ENCODE measurements around the gene ANO6.
"Not testable (repeated sequence)": the region's sequence is repeated elsewhere in the genome, so short reads cannot be mapped to it uniquely, and the experiment has no call there.

ANO6 gene

GRCh38 chr12:45357539-45358417, 141.9 kb downstream of the ANO6 start:
- Mint-ChIP-seq H3K36me3 (peaks cover 39% of the 10 kb centered on the region), H3K27ac (no peak overlapping the region), H3K4me1 (peaks cover 12% of the 10 kb centered on the region), H3K4me3 (no peak overlapping the region), H3K27me3 (no peaks in the 10 kb centered on the region), H3K9me3 (peaks cover 6% of the 10 kb centered on the region)
- CTCF ChIA-PET: no interaction called here
- DNase-seq: no peak

GRCh38 chr12:45362291-45362690, 146.4 kb downstream of the ANO6 start:
- H3K4me3 Mint-ChIP-seq: no peak overlapping the region
- peaks cover 17% of the 10 kb centered on the region for H3K9me3 Mint-ChIP-seq
- no peak overlapping the region for H3K27ac Mint-ChIP-seq
- H3K36me3 Mint-ChIP-seq: peaks cover 43% of the 10 kb centered on the region
- CTCF ChIA-PET: no interaction called here
- no peaks in the 10 kb centered on the region for H3K27me3 Mint-ChIP-seq
- no peak for DNase-seq
- no peaks in the 10 kb centered on the region for H3K4me1 Mint-ChIP-seq

- no peaks in the 10 kb centered on the region for H3K4me1 Mint-ChIP-seq
- peaks cover 17% of the 10 kb centered on the region for H3K9me3 Mint-ChIP-seq
- CTCF ChIA-PET: no interaction called here
- no peaks in the 10 kb centered on the region for H3K27me3 Mint-ChIP-seq
- H3K36me3 Mint-ChIP-seq: peaks cover 39% of the 10 kb centered on the region
- no peak overlapping the region for H3K27ac Mint-ChIP-seq
- no peak for DNase-seq
- no peak overlapping the region for H3K4me3 Mint-ChIP-seq
Measured at GRCh38 chr12:45363903-45364302, 148.0 kb downstream of the ANO6 start.

GRCh38 chr12:45368841-45369489, 153.1 kb downstream of the ANO6 start:
- CTCF ChIA-PET: interaction anchor here (0.6 kb wide), 1 partner anchor 112 kb away, joined by 5 read pairs; no protein-coding TSS in a partner anchor
- Mint-ChIP-seq H3K4me1 (peaks cover 2% of the 10 kb centered on the region), H3K27ac (no peak overlapping the region), H3K36me3 (peaks cover 32% of the 10 kb centered on the region), H3K9me3 (peaks cover 6% of the 10 kb centered on the region), H3K4me3 (no peak overlapping the region), H3K27me3 (no peaks in the 10 kb centered on the region)
- no peak for DNase-seq

GRCh38 chr12:45377815-45378214, 161.9 kb downstream of the ANO6 start:
- CTCF ChIA-PET: no interaction called here
- Mint-ChIP-seq H3K4me1 (no peaks in the 10 kb centered on the region), H3K4me3 (no peak overlapping the region), H3K27me3 (no peaks in the 10 kb centered on the region), H3K36me3 (peaks cover 23% of the 10 kb centered on the region), H3K9me3 (no peaks in the 10 kb centered on the region), H3K27ac (no peak overlapping the region)
- DNase-seq: no peak

GRCh38 chr12:45379261-45379660, 163.4 kb downstream of the ANO6 start:
- Mint-ChIP-seq H3K4me1 (no peaks in the 10 kb centered on the region), H3K4me3 (no peak overlapping the region), H3K9me3 (no peaks in the 10 kb centered on the region), H3K27me3 (no peaks in the 10 kb centered on the region), H3K36me3 (peaks cover 31% of the 10 kb centered on the region), H3K27ac (no peak overlapping the region)
- no peak for DNase-seq
- CTCF ChIA-PET: interaction anchor here (1.2 kb wide), 1 partner anchor 162 kb away, joined by 3 read pairs; no protein-coding TSS in a partner anchor

GRCh38 chr12:45381351-45381750, 165.5 kb downstream of the ANO6 start:
- Mint-ChIP-seq H3K4me3 (no peak overlapping the region), H3K36me3 (peaks cover 43% of the 10 kb centered on the region)

GRCh38 chr12:45388545-45388944, 172.7 kb downstream of the ANO6 start:
- H3K36me3 Mint-ChIP-seq: peaks cover 47% of the 10 kb centered on the region
- CTCF ChIA-PET: interaction anchor here (1.0 to 2.4 kb wide), 4 partner anchors 57 to 218 kb away, joined by 3 to 16 read pairs (median 7); no protein-coding TSS in a partner anchor
- H3K4me1 Mint-ChIP-seq: no peaks in the 10 kb centered on the region
- H3K27me3 Mint-ChIP-seq: no peaks in the 10 kb centered on the region
- no peak overlapping the region for H3K27ac Mint-ChIP-seq
- H3K9me3 Mint-ChIP-seq: no peaks in the 10 kb centered on the region
- H3K4me3 Mint-ChIP-seq: no peak overlapping the region
- DNase-seq: no peak

More at GRCh38 chr12:45381351-45381750, 165.5 kb downstream of the ANO6 start:
- DNase-seq: no peak
- H3K9me3 Mint-ChIP-seq: no peaks in the 10 kb centered on the region
- no peaks in the 10 kb centered on the region for H3K4me1 Mint-ChIP-seq
- H3K27ac Mint-ChIP-seq: no peak overlapping the region
- H3K27me3 Mint-ChIP-seq: no peaks in the 10 kb centered on the region
- CTCF ChIA-PET: no interaction called here

- CTCF ChIA-PET: interaction anchor here (1.0 to 2.4 kb wide), 4 partner anchors 58 to 219 kb away, joined by 3 to 16 read pairs (median 7); no protein-coding TSS in a partner anchor
- Mint-ChIP-seq H3K36me3 (peaks cover 40% of the 10 kb centered on the region), H3K27ac (no peak overlapping the region), H3K4me1 (no peaks in the 10 kb centered on the region), H3K27me3 (no peaks in the 10 kb centered on the region), H3K4me3 (no peak overlapping the region), H3K9me3 (peaks cover 2% of the 10 kb centered on the region)
- no peak for DNase-seq
Measured at GRCh38 chr12:45389426-45389825, 173.5 kb downstream of the ANO6 start.

- DNase-seq, H3K4me3 Mint-ChIP-seq, CTCF ChIA-PET, H3K27me3 Mint-ChIP-seq, H3K4me1 Mint-ChIP-seq, H3K27ac Mint-ChIP-seq: not testable (repeated sequence)
- H3K36me3 Mint-ChIP-seq: peaks cover 31% of the 10 kb centered on the region
- H3K9me3 Mint-ChIP-seq: peaks cover 10% of the 10 kb centered on the region
Measured at GRCh38 chr12:45397499-45397898, 181.6 kb downstream of the ANO6 start.

GRCh38 chr12:45398552-45398951, 182.7 kb downstream of the ANO6 start:
- no peak for DNase-seq
- Mint-ChIP-seq H3K36me3 (peaks cover 26% of the 10 kb centered on the region), H3K27me3 (no peaks in the 10 kb centered on the region), H3K9me3 (peaks cover 10% of the 10 kb centered on the region), H3K4me1 (no peaks in the 10 kb centered on the region), H3K27ac (no peak overlapping the region), H3K4me3 (no peak overlapping the region)
- CTCF ChIA-PET: no interaction called here

- CTCF ChIA-PET: interaction anchor here (1.1 kb wide), 1 partner anchor 13 kb away, joined by 3 read pairs; no protein-coding TSS in a partner anchor
- H3K4me3 Mint-ChIP-seq: no peak overlapping the region
- H3K27me3 Mint-ChIP-seq: no peaks in the 10 kb centered on the region
- peaks cover 8% of the 10 kb centered on the region for H3K9me3 Mint-ChIP-seq
- H3K4me1 Mint-ChIP-seq: no peaks in the 10 kb centered on the region
- no peak overlapping the region for H3K27ac Mint-ChIP-seq
- DNase-seq: no peak
- H3K36me3 Mint-ChIP-seq: peaks cover 32% of the 10 kb centered on the region
Measured at GRCh38 chr12:45400991-45401390, 185.1 kb downstream of the ANO6 start.

GRCh38 chr12:45402288-45402687, 186.4 kb downstream of the ANO6 start:
- Mint-ChIP-seq H3K4me1 (no peaks in the 10 kb centered on the region), H3K4me3 (no peak overlapping the region), H3K27ac (no peak overlapping the region), H3K27me3 (no peaks in the 10 kb centered on the region), H3K9me3 (no peaks in the 10 kb centered on the region), H3K36me3 (peaks cover 31% of the 10 kb centered on the region)
- DNase-seq: no peak
- CTCF ChIA-PET: no interaction called here

- no peaks in the 10 kb centered on the region for H3K4me1 Mint-ChIP-seq
- CTCF ChIA-PET: no interaction called here
- H3K27me3 Mint-ChIP-seq: no peaks in the 10 kb centered on the region
- peaks cover 33% of the 10 kb centered on the region for H3K36me3 Mint-ChIP-seq
- no peaks in the 10 kb centered on the region for H3K9me3 Mint-ChIP-seq
- no peak overlapping the region for H3K4me3 Mint-ChIP-seq
- H3K27ac Mint-ChIP-seq: no peak overlapping the region
- DNase-seq: no peak
Measured at GRCh38 chr12:45406988-45407850, 191.3 kb downstream of the ANO6 start.
